DOHH2 (cell line): ENCODE measurements around the gene SUGCT.

ENCODE experiments used
- H3F3A ChIP-seq: fragments of 200-600 bp; sonication (generic), shearing (Covaris generic); 2 replicates; pipeline ENCODE4 v1.6.0; 2016; ENCODE audit warnings: antibody characterized with exemption, mild to moderate bottlenecking; ENCODE audit not compliant: control insufficient read depth, insufficient read depth
- H3K27ac ChIP-seq: fragments of 200-600 bp; sonication (generic); 2 replicates; pipeline ENCODE4 v1.5.1; 2014; ENCODE audit warnings: low read depth, mild to moderate bottlenecking, low read length, moderate library complexity
- H3K27me3 ChIP-seq: fragments of 200-600 bp; sonication (generic); 2 replicates; pipeline ENCODE4 v1.6.1; 2014; ENCODE audit warnings: mild to moderate bottlenecking, low read length, mixed read lengths; ENCODE audit not compliant: control insufficient read depth
- H3K36me3 ChIP-seq: fragments of 200-600 bp; sonication (generic); 2 replicates; pipeline ENCODE4 v1.6.1; 2014; ENCODE audit warnings: mild to moderate bottlenecking, low read length, moderate library complexity, mixed read lengths; ENCODE audit not compliant: control insufficient read depth
- H3K4me1 ChIP-seq: fragments of 200-600 bp; sonication (generic); 2 replicates; pipeline ENCODE4 v1.6.1; 2014; ENCODE audit warnings: mild to moderate bottlenecking, low read length, mixed read lengths; ENCODE audit not compliant: control insufficient read depth
- H3K4me2 ChIP-seq: fragments of 200-600 bp; sonication (generic); 2 replicates; pipeline ENCODE4 v1.6.0; 2014; ENCODE audit warnings: mild to moderate bottlenecking, low read length, moderate library complexity
- H3K4me3 ChIP-seq: fragments of 200-600 bp; sonication (generic); 2 replicates; pipeline ENCODE4 v1.5.1; 2014; ENCODE audit warnings: mild to moderate bottlenecking, low read length, mixed read lengths
- H3K79me2 ChIP-seq: fragments of 200-600 bp; sonication (generic); 2 replicates; pipeline ENCODE4 v1.6.1; 2014; ENCODE audit warnings: mild to moderate bottlenecking, low read length, mixed read lengths; ENCODE audit not compliant: control insufficient read depth
- H3K9me2 ChIP-seq: fragments of 200-600 bp; sonication (generic); replicated peaks from 2 replicates; pipeline ENCODE4 v1.6.1; 2014; ENCODE audit warnings: mild to moderate bottlenecking, low read length, mixed read lengths; ENCODE audit not compliant: control insufficient read depth
- H3K9me3 ChIP-seq: fragments of 200-600 bp; sonication (generic); 2 replicates; pipeline ENCODE4 v1.6.1; 2014; ENCODE audit warnings: antibody characterized with exemption, low read length, mixed read lengths; ENCODE audit not compliant: control insufficient read depth, insufficient read depth
- H4K20me1 ChIP-seq: fragments of 200-600 bp; sonication (generic); 2 replicates; pipeline ENCODE4 v1.6.0; 2014; ENCODE audit warnings: low read depth, mild to moderate bottlenecking, antibody characterized with exemption, low read length, moderate library complexity; ENCODE audit not compliant: control insufficient read depth, insufficient read depth
- CTCF ChIP-seq: fragments of 200-600 bp; sonication (generic); IDR thresholded peaks from one replicate; pipeline ENCODE4 v1.5.1; 2014; ENCODE audit warnings: antibody characterized with exemption, mild to moderate bottlenecking, low read depth, low read length; ENCODE audit not compliant: poor library complexity, severe bottlenecking
- EZH2phosphoT487 ChIP-seq: fragments of 200-600 bp; sonication (generic); IDR thresholded peaks from 2 replicates; pipeline ENCODE4 v1.6.1; 2017; ENCODE audit warnings: borderline replicate concordance, mild to moderate bottlenecking, antibody characterized with exemption, low read length, moderate library complexity, mixed read lengths

Gene SUGCT

GRCh38 chr7:40582539-40582938 is 447.7 kb downstream of the SUGCT start:
- Histone ChIP-seq H3K4me1 (no peaks in the 10 kb centered on the region), H3K4me3 (no peak overlapping the region), H3K36me3 (no peaks in the 10 kb centered on the region), H3K9me2 (no peaks in the 10 kb centered on the region), H3F3A (no peaks in the 10 kb centered on the region), H3K79me2 (no peaks in the 10 kb centered on the region), H3K4me2 (no peak overlapping the region), H3K27me3 (no peaks in the 10 kb centered on the region), H3K9me3 (no peaks in the 10 kb centered on the region), H4K20me1 (no peaks in the 10 kb centered on the region), H3K27ac (no peak overlapping the region)
- TF ChIP-seq EZH2phosphoT487 (no peak), CTCF (no peak)

DNA sequence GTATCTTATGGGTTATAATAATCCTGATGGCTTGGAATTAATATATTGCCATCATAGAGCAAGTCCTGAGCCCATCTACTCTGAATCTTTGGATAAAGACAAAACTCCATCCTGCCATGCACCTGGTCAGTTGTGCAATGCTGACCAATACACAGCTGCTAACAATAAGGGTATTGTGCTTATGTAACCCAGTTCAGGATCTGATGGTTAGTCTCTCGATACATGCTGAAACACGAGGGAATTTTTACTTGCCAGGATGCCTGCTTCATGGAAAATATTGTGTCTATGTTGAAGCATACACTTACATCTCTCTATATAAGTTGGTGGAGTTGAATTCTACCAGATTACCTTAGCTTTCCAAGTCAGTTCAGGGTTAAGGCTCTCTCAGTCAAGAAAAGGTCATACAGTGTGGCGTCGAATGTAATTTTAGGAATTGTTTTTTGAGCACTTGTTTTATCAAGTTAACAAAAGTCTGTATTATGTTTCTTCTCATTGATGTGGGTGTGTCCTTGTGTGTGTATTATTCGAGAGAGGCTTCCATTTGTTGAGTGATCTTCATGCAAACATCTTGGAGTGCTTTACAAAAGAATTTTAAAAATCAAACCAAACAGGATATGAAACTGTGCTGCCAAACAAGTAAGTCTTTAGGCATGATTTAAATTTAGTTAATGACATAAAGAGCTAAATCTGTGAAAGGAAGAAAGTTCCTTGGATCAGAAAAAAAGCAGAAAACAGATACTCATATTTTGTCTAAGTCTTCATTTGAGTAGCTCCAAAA is 449.1 kb downstream of the SUGCT start:
- no peak overlapping the region for H3K27ac ChIP-seq
- H3K79me2 ChIP-seq = no peaks in the 10 kb centered on the region
- no peaks in the 10 kb centered on the region for H4K20me1 ChIP-seq
- H3K9me2 ChIP-seq = no peaks in the 10 kb centered on the region
- H3K4me1 ChIP-seq = no peaks in the 10 kb centered on the region
- TF ChIP-seq CTCF = no peak
- TF ChIP-seq EZH2phosphoT487 = no peak
- H3K4me2 ChIP-seq = no peak overlapping the region
- H3F3A ChIP-seq = no peaks in the 10 kb centered on the region
- H3K9me3 ChIP-seq = no peaks in the 10 kb centered on the region
- no peaks in the 10 kb centered on the region for H3K27me3 ChIP-seq
- H3K36me3 ChIP-seq = no peaks in the 10 kb centered on the region
- H3K4me3 ChIP-seq = no peak overlapping the region

- H3K27ac ChIP-seq = no peak overlapping the region
- no peak overlapping the region for H3K4me2 ChIP-seq
- H3F3A ChIP-seq = no peaks in the 10 kb centered on the region
- no peaks in the 10 kb centered on the region for H3K27me3 ChIP-seq
- H3K9me3 ChIP-seq = 0 out of 2 replicates have a peak, but pooled peaks cover 1% of the 10 kb centered on the region
- H3K9me2 ChIP-seq = no peaks in the 10 kb centered on the region
- H3K4me3 ChIP-seq = no peak overlapping the region
- H3K36me3 ChIP-seq = no peaks in the 10 kb centered on the region
- no peaks in the 10 kb centered on the region for H3K79me2 ChIP-seq
- no peaks in the 10 kb centered on the region for H3K4me1 ChIP-seq
- no peaks in the 10 kb centered on the region for H4K20me1 ChIP-seq
- TF ChIP-seq EZH2phosphoT487 (no peak), CTCF (no peak)
Measured at GRCh38 chr7:40584667-40585433, 450.0 kb downstream of the SUGCT start.
